Stimulated activated CD8-positive, alpha-beta memory T cell treated with anti-CD3 and anti-CD28 coated beads, Interleukin-7, amount 100 ng/mL, for 1 hour (primary cell): Measurements from ENCODE around the gene PTPN4.

Experiments used
- DNase-seq, 2 donors: peaks; one replicate each; pipeline ENCODE4 v3.0.0-alpha.2; 2020; ENCODE audit warnings: low read depth in 2 of 2

PTPN4 gene

GRCh38 chr2:119734047-119734446, 25.7 kb upstream of the PTPN4 start:
- no peak for DNase-seq

GRCh38 chr2:119735565-119735964, 24.2 kb upstream of the PTPN4 start:
- no peak for DNase-seq

GRCh38 chr2:119736021-119736420, 23.7 kb upstream of the PTPN4 start:
- no peak for DNase-seq

GRCh38 chr2:119739580-119740255, 20.0 kb upstream of the PTPN4 start:
- no peak for DNase-seq

GRCh38 chr2:119741001-119741400, 18.7 kb upstream of the PTPN4 start:
- DNase-seq = no peak

GRCh38 chr2:119741868-119742267, 17.9 kb upstream of the PTPN4 start:
- no peak for DNase-seq

GRCh38 chr2:119744335-119744939, 15.3 kb upstream of the PTPN4 start:
- DNase-seq = no peak

GRCh38 chr2:119745566-119745965, 14.2 kb upstream of the PTPN4 start:
- no peak for DNase-seq

GRCh38 chr2:119746836-119747686, 12.7 kb upstream of the PTPN4 start:
- no peak for DNase-seq

- no peak for DNase-seq
Observed at GRCh38 chr2:119748135-119748534, 11.6 kb upstream of the PTPN4 start.

- no peak for DNase-seq
Observed at GRCh38 chr2:119749477-119750012, 10.2 kb upstream of the PTPN4 start.

GRCh38 chr2:119751706-119752105, 8.0 kb upstream of the PTPN4 start:
- no peak for DNase-seq

- peak in 1 of 2 donors; percentile 5 for DNase-seq
Observed at GRCh38 chr2:119753041-119753929, 6.4 kb upstream of the PTPN4 start.

- DNase-seq = no peak
Observed at GRCh38 chr2:119753930-119754321, 5.8 kb upstream of the PTPN4 start.

- DNase-seq = no peak
Observed at GRCh38 chr2:119755906-119756305, 3.8 kb upstream of the PTPN4 start.

GRCh38 chr2:119756837-119757236, 2.9 kb upstream of the PTPN4 start:
- DNase-seq = no peak

- no peak for DNase-seq
Observed at GRCh38 chr2:119758881-119759450, 756 bp upstream of the PTPN4 start.

- DNase-seq = no peak
Observed at GRCh38 chr2:119760237-119760955, 674 bp downstream of the PTPN4 start.

- no peak for DNase-seq
Observed at GRCh38 chr2:119760956-119761275, 1.2 kb downstream of the PTPN4 start.

GRCh38 chr2:119764832-119765231, 5.1 kb downstream of the PTPN4 start:
- no peak for DNase-seq
